GM23248 (cell line): Measurements from ENCODE around the gene FBXO34. TPM values are rescaled to one million over a fixed set of nuclear protein-coding genes. Genes with fewer than 3 reads are reported as not detected.

Source experiments
- DNase-seq: peaks from one replicate; pipeline ENCODE4 v3.0.0-alpha.2; 2015
- H2AFZ ChIP-seq: fragments of 200-600 bp; sonication (generic); 2 replicates; pipeline ENCODE4 v1.6.1; 2016; ENCODE audit warnings: antibody characterized with exemption
- H3F3A ChIP-seq: fragments of 200-600 bp; sonication (generic); 2 replicates; pipeline ENCODE4 v1.6.1; 2016; ENCODE audit warnings: mild to moderate bottlenecking, antibody characterized with exemption, mixed run types; ENCODE audit not compliant: insufficient read depth
- H3K27ac ChIP-seq: fragments of 200-600 bp; sonication (generic); 2 replicates; pipeline ENCODE4 v1.5.1; 2016; ENCODE audit warnings: mild to moderate bottlenecking
- H3K27me3 ChIP-seq: fragments of 200-600 bp; sonication (generic); replicated peaks from 2 replicates; pipeline ENCODE4 v1.6.1; 2016; ENCODE audit warnings: mild to moderate bottlenecking; ENCODE audit not compliant: insufficient read depth
- H3K36me3 ChIP-seq: fragments of 200-600 bp; sonication (generic); 2 replicates; pipeline ENCODE4 v1.6.1; 2016; ENCODE audit warnings: low read depth, mild to moderate bottlenecking
- H3K4me1 ChIP-seq: fragments of 200-600 bp; sonication (generic); 2 replicates; pipeline ENCODE4 v1.6.1; 2016; ENCODE audit warnings: mild to moderate bottlenecking; ENCODE audit not compliant: insufficient read depth
- H3K4me2 ChIP-seq: fragments of 200-600 bp; sonication (generic); one replicate; pipeline ENCODE4 v1.6.1; 2016; ENCODE audit warnings: mild to moderate bottlenecking; ENCODE audit not compliant: unreplicated experiment
- H3K4me3 ChIP-seq: fragments of 200-600 bp; sonication (generic); 2 replicates; pipeline ENCODE4 v1.5.1; 2016; ENCODE audit warnings: mild to moderate bottlenecking
- H3K79me2 ChIP-seq: fragments of 200-600 bp; sonication (generic); 2 replicates; pipeline ENCODE4 v1.6.1; 2016; ENCODE audit warnings: mild to moderate bottlenecking; ENCODE audit not compliant: insufficient read depth
- H3K9ac ChIP-seq: fragments of 200-600 bp; sonication (generic); 2 replicates; pipeline ENCODE4 v1.6.1; 2016; ENCODE audit warnings: mild to moderate bottlenecking
- H3K9me2 ChIP-seq: fragments of 200-600 bp; sonication (generic); 2 replicates; pipeline ENCODE4 v1.6.1; 2016; ENCODE audit warnings: mixed run types, mild to moderate bottlenecking, moderate library complexity; ENCODE audit not compliant: insufficient read depth
- H3K9me3 ChIP-seq: fragments of 200-600 bp; sonication (generic); one replicate; pipeline ENCODE4 v1.6.1; 2017; ENCODE audit warnings: low read depth
- H4K20me1 ChIP-seq: fragments of 200-600 bp; sonication (generic); 2 replicates; pipeline ENCODE4 v1.6.0; 2016; ENCODE audit not compliant: insufficient read depth
- EZH2 ChIP-seq: fragments of 200-600 bp; sonication (generic); IDR thresholded peaks from 2 replicates; pipeline ENCODE4 v1.6.1; 2018; ENCODE audit warnings: antibody characterized with exemption, mild to moderate bottlenecking; ENCODE audit not compliant: insufficient read depth, poor library complexity, severe bottlenecking
- EZH2phosphoT487 ChIP-seq: fragments of 200-600 bp; sonication (generic); IDR thresholded peaks from 2 replicates; pipeline ENCODE4 v1.6.1; 2018; ENCODE audit warnings: antibody characterized with exemption, moderate library complexity, mild to moderate bottlenecking, low read depth; ENCODE audit not compliant: insufficient read depth
- WGBS, 2 experiments: methylation state at CpG; one replicate each; pipeline ENCODE4 v1.1.6; 2015 to 2017; ENCODE audit warnings: low lambda C conversion rate in 2 of 2, low coverage in 1 of 2; ENCODE audit errors: missing lambda C conversion rate in 2 of 2; 5-methylcytosine and 5-hydroxymethylcytosine counted together
- in situ Hi-C: fragments of 300-500 bp; cut with MboI; formaldehyde crosslinking; loops from 2 replicates; pipeline ENCODE4 v1.15.0; 2020
- polyA plus RNA-seq: library from polyadenylated mRNA; unstranded; fragments of >200 nt; fragmentation: Nextera tagmentation; extraction: Ambion mirVana; gene quantifications from 2 replicates; pipeline ENCODE4 v1.2.1, GENCODE V29; 2016
- total RNA-seq: library from RNA; depleted of rRNA; stranded (reverse); fragments of >200 nt; shearing (Covaris generic); gene quantifications from 2 replicates; pipeline ENCODE4 v1.2.3, GENCODE V29; 2014

FBXO34 gene
- total and polyA plus RNA-seq, 2 experiments from 2014 or later, result 10.2 to 10.5 TPM

GRCh38 chr14:55347040-55347439 lies 75.8 kb downstream of the FBXO34 start:
- Histone ChIP-seq H2AFZ (no peak overlapping the region), H3K4me3 (no peak overlapping the region), H4K20me1 (peaks cover 7% of the 10 kb centered on the region), H3K4me1 (peaks cover 2% of the 10 kb centered on the region; the same call in 1 of the 2 replicates), H3K27ac (no peak overlapping the region), H3F3A (no peaks in the 10 kb centered on the region; the same call in none of the 2 replicates), H3K4me2 (no peak overlapping the region), H3K27me3 (no peaks in the 10 kb centered on the region), H3K36me3 (no peaks in the 10 kb centered on the region), H3K9me3 (no peaks in the 10 kb centered on the region), H3K9ac (no peak overlapping the region), H3K9me2 (no peaks in the 10 kb centered on the region), H3K79me2 (peaks cover 74% of the 10 kb centered on the region)
- in situ Hi-C loops, result no loop called here
- WGBS, 2 experiments, result 91 to 100% methylated on average over 1 of the region's 1 CpG
- TF ChIP-seq EZH2phosphoT487 (no peak), EZH2 (no peak)
- no peak for DNase-seq

- Histone ChIP-seq H3K27me3 (no peaks in the 10 kb centered on the region), H3K4me2 (no peak overlapping the region), H2AFZ (no peak overlapping the region), H3K27ac (no peak overlapping the region), H3K9ac (no peak overlapping the region), H3K36me3 (peaks cover 6% of the 10 kb centered on the region), H3K4me3 (no peak overlapping the region), H4K20me1 (peaks cover 7% of the 10 kb centered on the region), H3K9me3 (no peaks in the 10 kb centered on the region), H3F3A (no peaks in the 10 kb centered on the region), H3K4me1 (no peaks in the 10 kb centered on the region), H3K9me2 (no peaks in the 10 kb centered on the region), H3K79me2 (peaks cover 67% of the 10 kb centered on the region)
- TF ChIP-seq EZH2 (no peak), EZH2phosphoT487 (no peak)
- DNase-seq, result no peak
- in situ Hi-C loops, result no loop called here
- 85 to 92% methylated on average over 3 of the region's 3 CpGs for WGBS, 2 experiments
These were observed 76.5 kb downstream of the FBXO34 start for GRCh38 chr14:55347748-55348147.

GRCh38 chr14:55348766-55349453 lies 77.7 kb downstream of the FBXO34 start:
- Histone ChIP-seq H3K79me2 (peaks cover 55% of the 10 kb centered on the region), H2AFZ (no peak overlapping the region), H3K27me3 (no peaks in the 10 kb centered on the region), H3K9ac (no peak overlapping the region), H3K27ac (no peak overlapping the region), H3K4me3 (no peak overlapping the region), H3K4me2 (no peak overlapping the region), H3K36me3 (peaks cover 8% of the 10 kb centered on the region), H3K9me2 (no peaks in the 10 kb centered on the region), H3K4me1 (no peaks in the 10 kb centered on the region), H3K9me3 (no peaks in the 10 kb centered on the region), H4K20me1 (peaks cover 7% of the 10 kb centered on the region), H3F3A (no peaks in the 10 kb centered on the region)
- TF ChIP-seq EZH2phosphoT487 (no peak), EZH2 (no peak)
- 73 to 74% methylated on average over 4 of the region's 4 CpGs for WGBS, 2 experiments
- in situ Hi-C loops, result no loop called here
- no peak for DNase-seq

GRCh38 chr14:55349565-55349964 lies 78.3 kb downstream of the FBXO34 start:
- WGBS, 2 experiments, result 62 to 66% methylated on average over 11 to 12 of the region's 12 CpGs
- H3K4me1 ChIP-seq, result no peaks in the 10 kb centered on the region
- H2AFZ ChIP-seq, result no peak overlapping the region
- no peak overlapping the region for H3K9ac ChIP-seq
- H3K27ac ChIP-seq, result no peak overlapping the region
- in situ Hi-C loops, result no loop called here
- no peaks in the 10 kb centered on the region for H3K9me2 ChIP-seq
- no peak overlapping the region for H3K4me3 ChIP-seq
- no peak for DNase-seq
- H3K27me3 ChIP-seq, result no peaks in the 10 kb centered on the region
- TF ChIP-seq EZH2, result no peak
- no peak for TF ChIP-seq EZH2phosphoT487
- H4K20me1 ChIP-seq, result peaks cover 7% of the 10 kb centered on the region
- peaks cover 48% of the 10 kb centered on the region for H3K79me2 ChIP-seq
- no peak overlapping the region for H3K4me2 ChIP-seq
- H3K9me3 ChIP-seq, result no peaks in the 10 kb centered on the region
- H3K36me3 ChIP-seq, result peaks cover 8% of the 10 kb centered on the region
- no peaks in the 10 kb centered on the region for H3F3A ChIP-seq
